Measurements from ENCODE around the gene TM4SF4.

- TF ChIP-seq CTCF (optimal IDR thresholded peaks at IDR 0.05 in 1 of 3, IDR thresholded peaks at IDR 0.05 in 1 of 3, conservative IDR thresholded peaks at IDR 0.05 in 1 of 3; ENCODE audit: extremely low read depth in 1 of 3, insufficient read depth in 2 of 3, low read length in 3 of 3), result no peak
- TF ChIP-seq EZH2 (IDR thresholded peaks at IDR 0.05; ENCODE audit: low read length), result no peak
These were observed 12.4 kb upstream of the TM4SF4 start for GRCh38 chr3:149462051-149462450.

Measured in keratinocyte (primary cell).